ENCODE results near the gene PRDM11. TPM values are rescaled to one million over a fixed set of nuclear protein-coding genes. Genes with fewer than 3 reads are reported as not detected.
A peak's percentile ranks its signal among the peaks of the same experiment; 100 is the strongest.

Gene PRDM11
- total RNA-seq, 1 donor: 6.5 TPM

DNA sequence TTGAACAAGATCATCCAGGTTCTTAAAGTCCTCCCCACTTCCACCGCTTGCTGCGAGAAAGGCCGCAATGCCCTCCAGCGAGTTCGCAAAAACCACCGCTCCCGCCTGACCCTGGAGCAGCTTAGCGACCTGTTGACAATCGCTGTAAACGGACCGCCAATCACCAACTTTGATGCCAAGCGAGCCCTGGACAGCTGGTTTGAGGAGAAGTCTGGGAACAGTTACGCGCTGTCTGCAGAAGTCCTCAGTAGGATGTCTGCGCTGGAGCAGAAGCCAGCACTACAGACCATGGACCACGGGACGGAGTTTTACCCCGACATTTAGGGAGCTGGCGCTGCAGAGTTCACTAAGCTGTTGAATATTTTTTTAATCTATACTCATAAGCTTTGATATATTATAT, 81.4 kb downstream of the PRDM11 start:
- TF ChIP-seq, protein P1, sequence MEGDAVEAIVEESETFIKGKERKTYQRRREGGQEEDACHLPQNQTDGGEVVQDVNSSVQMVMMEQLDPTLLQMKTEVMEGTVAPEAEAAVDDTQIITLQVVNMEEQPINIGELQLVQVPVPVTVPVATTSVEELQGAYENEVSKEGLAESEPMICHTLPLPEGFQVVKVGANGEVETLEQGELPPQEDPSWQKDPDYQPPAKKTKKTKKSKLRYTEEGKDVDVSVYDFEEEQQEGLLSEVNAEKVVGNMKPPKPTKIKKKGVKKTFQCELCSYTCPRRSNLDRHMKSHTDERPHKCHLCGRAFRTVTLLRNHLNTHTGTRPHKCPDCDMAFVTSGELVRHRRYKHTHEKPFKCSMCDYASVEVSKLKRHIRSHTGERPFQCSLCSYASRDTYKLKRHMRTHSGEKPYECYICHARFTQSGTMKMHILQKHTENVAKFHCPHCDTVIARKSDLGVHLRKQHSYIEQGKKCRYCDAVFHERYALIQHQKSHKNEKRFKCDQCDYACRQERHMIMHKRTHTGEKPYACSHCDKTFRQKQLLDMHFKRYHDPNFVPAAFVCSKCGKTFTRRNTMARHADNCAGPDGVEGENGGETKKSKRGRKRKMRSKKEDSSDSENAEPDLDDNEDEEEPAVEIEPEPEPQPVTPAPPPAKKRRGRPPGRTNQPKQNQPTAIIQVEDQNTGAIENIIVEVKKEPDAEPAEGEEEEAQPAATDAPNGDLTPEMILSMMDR (IDR thresholded peaks at IDR 0.05; ENCODE audit: insufficient read depth, low read depth, low read length): no peak
- no peak for DNase-seq (ENCODE audit: low read depth)
- H3K4me3 ChIP-seq (ENCODE audit: low read depth, low read length): no peak overlapping the region

DNA sequence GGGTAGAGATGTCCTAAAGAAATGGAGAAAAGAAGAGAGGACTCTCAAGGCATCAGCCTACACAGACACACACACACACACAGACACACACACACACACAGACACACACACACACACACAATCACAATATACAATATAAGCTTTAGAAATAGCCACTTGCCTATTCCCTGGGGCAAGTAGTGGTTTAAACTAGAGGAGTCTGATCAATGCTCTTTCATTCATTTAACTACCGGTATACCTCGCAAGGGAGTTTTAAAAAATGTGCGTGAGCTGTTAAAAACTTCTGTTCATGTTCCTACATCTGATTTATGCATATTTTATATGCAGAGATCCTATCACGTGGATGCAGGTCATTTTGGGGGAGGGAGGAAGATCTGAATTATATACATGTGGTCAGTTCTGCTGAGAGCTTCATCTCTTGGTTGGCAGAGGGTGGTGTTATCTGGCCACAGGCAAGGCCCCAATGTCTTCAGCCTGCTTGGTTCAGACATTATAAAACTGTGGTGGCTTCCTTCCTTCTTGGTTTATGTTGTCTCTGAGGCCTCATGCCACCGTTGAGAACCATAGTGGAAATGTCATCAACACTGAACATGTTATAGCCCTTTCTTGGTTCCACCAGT, 83.1 kb downstream of the PRDM11 start:
- no peak for DNase-seq (ENCODE audit: low read depth)
- TF ChIP-seq, protein P1 (IDR thresholded peaks at IDR 0.05; ENCODE audit: insufficient read depth, low read depth, low read length): no peak

DNA sequence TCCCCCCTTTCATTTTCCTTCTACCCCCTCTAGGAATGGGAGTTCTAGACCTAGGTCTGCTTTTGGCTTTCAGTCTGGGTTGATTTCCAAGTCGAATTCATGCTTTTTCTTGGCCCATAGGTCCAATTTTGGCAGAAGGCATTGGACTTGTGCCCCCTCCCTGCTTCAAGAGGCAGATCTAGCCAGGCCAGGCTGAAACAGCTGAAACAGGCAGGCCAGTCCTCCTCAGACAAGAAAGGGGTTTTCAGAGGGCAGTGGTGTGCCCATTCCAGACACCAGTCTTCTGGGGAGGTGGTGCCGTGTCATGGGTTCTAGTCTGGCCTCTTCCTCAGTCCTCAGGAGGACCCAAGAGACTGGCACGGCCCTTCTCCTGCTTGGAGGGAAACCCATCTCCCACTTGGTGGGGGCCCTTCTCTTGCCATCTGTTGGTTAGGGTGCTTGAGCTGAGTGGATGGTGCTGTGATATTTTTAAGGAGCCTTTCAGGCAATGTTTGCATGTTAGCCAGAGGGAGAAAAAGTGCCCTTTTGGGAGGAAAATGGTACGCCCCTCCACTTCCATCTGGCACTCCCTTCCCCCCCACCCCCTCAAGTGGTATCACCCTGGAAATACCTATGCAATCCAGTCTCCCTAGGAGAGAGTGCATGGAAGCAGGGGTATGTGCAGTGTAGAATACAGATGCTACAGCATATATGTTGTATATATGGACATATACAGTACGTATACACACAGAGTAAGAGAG, 86.1 kb downstream of the PRDM11 start:
- DNase-seq (ENCODE audit: low read depth): no peak
- H3K4me3 ChIP-seq (ENCODE audit: low read depth, low read length): no peak overlapping the region
- TF ChIP-seq, protein P1 (IDR thresholded peaks at IDR 0.05; ENCODE audit: insufficient read depth, low read depth, low read length): no peak

More for the DNA sequence above, 83.1 kb downstream of the PRDM11 start:
- H3K4me3 ChIP-seq (ENCODE audit: low read depth, low read length): no peak overlapping the region

DNA sequence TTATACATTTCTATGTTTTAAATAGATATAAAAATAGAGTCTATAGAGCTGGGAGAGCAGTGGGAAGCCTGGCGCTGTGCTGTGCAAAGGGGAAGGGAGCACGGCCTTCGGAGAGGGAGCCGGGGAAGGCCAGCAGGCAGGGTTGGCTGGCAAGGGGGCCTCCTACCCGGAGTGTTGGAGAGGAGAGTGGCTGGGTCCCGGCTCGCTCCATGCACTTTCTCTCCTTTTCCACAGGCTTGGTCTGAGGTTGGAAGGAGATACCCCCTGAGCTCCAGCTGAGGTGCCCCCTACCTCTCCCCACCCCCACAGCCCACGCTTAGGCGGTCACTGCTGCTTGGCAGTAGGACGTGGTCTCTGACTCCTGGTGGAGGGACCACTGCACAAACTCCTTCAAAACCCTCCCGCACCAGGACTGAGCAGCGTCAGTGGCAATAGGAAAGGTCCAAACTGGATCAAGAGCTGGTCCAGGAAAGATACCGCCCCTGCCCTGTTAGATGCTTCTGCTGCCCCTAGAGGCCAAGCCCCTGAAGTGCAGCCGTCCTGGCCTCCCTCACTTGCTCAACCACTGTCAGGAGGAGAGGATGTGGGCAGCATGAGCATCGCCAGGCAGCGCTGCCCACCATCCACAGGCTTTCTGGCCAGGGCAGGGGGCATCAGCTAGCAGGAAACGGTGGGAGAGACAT, 86.8 kb downstream of the PRDM11 start:
- H3K4me3 ChIP-seq (ENCODE audit: low read depth, low read length): no peak overlapping the region
- TF ChIP-seq, protein P1 (IDR thresholded peaks at IDR 0.05; ENCODE audit: insufficient read depth, low read depth, low read length): peak; percentile 92
- DNase-seq (ENCODE audit: low read depth): peak; percentile 43

DNA sequence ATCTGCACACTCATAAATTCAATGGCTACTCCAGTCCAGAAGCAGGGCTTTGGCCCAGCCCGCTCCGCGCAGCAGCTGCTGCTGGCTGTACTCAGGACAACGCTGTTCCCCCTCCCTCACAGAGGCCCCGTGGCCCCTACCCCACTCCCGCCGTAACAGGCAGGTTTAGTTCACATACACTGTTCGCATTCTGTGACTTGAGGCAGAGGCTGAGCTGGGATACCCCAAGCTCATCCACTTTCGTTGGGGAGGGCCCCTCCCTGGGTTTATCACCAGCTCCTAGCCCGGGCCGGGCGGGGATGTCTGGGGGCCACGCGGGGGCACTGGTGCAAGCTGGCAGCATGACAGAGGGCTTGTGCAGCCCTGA, 87.3 kb downstream of the PRDM11 start:
- no peak for DNase-seq (ENCODE audit: low read depth)
- TF ChIP-seq, protein P1 (IDR thresholded peaks at IDR 0.05; ENCODE audit: insufficient read depth, low read depth, low read length): no peak
- H3K4me3 ChIP-seq (ENCODE audit: low read depth, low read length): no peak overlapping the region

DNA sequence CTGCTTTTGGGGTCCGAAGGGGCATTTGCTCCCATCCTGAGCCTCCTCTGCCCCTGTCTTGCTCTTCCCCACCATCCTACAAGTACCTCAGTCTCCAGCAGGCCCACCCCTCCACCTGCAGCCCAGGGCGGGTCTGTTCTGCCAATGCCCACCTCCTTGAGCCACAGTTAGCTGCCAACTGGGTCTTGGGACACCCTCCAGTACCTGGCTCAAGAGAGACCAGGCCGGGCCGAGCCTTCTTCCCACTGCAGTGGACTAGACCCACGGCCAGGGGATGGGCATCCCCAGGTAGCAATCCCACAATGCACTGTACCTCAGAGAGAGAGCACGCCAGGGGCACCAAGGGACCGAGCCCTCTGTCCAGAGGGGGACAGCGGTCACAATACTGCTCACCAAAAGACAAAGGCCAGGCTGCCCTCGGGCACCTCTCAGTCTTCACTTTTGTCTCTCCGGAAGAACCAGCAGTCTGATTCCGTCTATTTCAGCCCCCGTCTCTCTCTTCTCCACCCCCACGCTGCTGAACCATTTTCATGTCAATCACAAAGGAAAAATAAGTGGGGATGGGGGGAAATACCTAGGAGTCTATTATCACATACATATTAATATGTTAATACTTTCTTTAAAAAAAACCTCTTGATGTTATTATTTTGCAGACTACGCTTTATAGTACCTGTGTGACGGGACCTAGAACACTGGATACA, 88.0 kb downstream of the PRDM11 start:
- DNase-seq (ENCODE audit: low read depth): no peak
- TF ChIP-seq, protein P1 (IDR thresholded peaks at IDR 0.05; ENCODE audit: insufficient read depth, low read depth, low read length): no peak
- H3K4me3 ChIP-seq (ENCODE audit: low read depth, low read length): no peak overlapping the region
